NK-92 (cell line): ENCODE results near the gene CDK6.

Experiments used
- DNase-seq: peaks from one replicate; lab custom pipeline; 2025; ENCODE audit not compliant: unreplicated experiment; lab: John Stamatoyannopoulos, UW

CDK6 gene

DNA sequence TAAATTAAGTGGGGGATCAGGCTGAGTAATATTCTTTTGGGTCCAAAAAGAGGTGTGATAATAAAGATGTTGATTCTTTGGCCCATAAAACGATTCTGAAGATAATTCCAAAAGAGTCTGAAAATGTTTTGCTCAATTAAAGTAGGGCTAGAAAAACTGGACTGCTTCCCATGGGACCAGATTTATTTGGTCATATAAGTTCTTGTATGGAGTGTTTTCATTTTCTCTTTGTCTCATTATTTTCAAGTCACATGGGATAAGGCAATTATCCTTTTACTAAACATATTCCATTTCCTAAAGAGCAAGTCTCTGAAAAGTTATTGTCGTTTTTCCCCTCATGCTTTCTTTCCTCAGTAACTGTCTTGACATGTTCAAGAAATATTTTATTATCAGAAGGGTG lies 41.5 kb downstream of the CDK6 start:
- DNase-seq: no peak

DNA sequence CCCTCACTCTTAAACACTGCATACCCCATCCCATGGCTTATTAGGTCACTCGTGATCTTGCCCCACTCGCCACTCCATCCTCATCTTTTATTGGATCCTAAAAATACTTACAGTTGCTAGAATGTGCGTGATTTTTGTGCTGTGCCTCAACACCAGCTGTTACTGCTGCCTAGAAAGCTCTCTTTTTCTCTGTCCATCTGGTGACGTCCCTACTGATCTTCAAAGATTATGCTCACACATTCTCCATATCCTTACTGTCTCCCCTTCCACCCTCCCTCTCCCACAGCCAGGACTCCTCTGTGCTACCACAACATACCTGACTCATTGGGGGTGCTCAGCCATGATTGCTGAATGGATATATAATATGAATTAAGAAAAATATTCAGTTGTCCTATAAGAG lies 42.0 kb downstream of the CDK6 start:
- DNase-seq: no peak

DNA sequence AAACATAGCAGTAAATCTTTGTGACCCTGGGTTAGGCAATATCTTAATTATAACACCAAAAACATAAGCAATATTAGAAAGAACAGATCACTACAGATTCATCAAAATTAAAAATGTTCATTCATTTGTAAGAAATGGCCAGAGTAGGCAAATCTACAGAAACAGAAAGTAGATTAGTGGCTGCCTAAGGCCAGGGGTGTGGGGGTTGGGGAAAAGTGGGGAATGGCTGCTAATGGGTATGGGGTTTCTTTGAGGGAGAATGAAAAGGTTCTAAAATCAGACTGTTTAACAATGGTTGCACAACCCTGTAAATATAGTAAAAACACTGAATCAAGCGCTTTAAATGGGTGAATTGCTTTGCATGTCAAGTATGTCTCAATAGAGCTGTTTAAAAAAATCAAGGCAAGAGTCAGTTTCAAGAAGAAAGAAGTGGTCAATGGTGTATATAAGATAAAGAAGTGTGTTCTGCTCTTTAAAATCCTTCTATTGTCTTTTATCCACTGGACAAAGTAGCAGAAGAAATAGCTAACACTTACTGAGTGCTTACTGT lies 42.6 kb downstream of the CDK6 start:
- DNase-seq: no peak

DNA sequence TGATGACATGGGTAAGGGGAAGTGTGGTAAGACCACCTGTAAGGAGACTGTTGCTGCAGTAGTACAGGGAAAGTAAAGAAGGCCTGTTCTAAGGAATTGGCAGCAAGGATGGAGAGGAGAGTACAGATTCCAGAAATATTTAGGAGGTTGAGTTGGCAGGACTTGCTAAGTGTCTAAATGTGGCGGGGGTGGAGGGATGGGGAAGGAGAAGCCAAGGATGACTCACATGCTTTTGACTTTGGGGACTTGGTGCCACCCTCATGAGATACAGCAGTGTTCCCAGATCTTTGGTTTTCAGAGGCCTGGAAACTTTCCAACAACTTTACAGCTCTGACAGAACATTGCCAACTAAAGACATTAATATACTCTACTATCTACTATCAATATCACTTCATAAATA lies 45.4 kb downstream of the CDK6 start:
- DNase-seq: no peak

DNA sequence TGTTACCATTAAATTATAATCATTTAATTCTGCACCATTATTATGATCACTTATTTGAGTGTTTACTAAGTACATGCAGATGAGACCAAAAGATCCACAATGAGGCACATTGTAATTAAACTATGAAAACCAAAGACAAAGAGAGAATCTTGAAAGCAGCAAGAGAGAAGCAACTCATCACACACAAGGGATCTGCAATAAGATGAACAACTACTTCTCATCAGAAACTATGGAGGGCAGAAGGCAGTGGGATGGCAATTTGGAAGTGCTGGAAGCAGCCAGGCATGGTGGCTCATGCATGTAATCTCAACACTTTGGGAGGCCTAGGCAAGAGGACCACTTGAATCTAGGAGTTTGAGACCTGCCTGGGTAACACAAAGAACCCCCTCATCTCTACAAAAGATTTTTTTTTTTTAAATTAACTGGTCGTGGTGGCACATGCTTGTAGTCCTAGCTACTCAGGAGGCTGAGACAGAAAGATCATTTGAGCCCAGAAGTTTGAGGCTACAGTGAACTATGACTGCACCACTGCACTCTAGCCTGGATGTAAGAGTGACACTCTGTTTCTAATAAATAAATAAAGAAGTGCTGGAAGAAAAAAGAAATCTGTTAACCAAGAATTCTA lies 47.7 kb downstream of the CDK6 start:
- DNase-seq: no peak

DNA sequence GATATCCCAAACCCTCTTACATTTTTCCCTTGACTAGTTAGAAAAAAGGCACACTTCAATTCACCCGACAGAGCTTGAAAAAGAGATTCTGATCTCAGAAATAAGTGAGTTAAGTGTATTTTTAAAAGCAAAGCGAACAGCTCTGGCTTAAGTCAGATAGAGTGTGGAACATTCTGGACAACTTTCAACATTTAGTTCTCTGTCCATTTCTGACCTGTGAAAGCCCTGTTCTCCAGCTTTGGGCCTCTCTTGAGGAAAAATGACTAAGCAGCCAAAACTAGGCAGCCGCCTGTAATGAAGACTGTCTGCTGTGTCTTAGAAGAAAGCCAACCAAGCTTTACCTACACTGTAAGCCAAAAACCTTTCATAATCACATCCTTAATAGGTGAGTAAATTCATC lies 50.5 kb downstream of the CDK6 start:
- no peak for DNase-seq

DNA sequence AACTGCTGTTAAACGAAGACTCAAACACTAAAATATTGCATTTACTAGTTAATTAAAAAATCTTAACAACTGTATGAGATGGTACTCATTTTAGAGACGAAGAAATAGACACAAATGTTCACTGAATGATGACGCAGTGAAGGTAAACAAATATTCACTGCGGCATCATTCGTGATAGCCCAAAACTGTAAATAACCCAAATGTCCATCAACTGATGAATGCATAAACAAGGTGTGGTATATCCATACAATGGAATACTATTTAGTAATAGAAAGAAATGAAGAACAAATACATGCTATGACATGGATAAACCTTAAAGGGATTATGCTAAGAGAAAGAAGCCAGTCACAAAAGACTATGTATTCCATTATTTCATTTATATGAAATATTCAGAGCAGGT lies 51.4 kb downstream of the CDK6 start:
- DNase-seq: no peak

DNA sequence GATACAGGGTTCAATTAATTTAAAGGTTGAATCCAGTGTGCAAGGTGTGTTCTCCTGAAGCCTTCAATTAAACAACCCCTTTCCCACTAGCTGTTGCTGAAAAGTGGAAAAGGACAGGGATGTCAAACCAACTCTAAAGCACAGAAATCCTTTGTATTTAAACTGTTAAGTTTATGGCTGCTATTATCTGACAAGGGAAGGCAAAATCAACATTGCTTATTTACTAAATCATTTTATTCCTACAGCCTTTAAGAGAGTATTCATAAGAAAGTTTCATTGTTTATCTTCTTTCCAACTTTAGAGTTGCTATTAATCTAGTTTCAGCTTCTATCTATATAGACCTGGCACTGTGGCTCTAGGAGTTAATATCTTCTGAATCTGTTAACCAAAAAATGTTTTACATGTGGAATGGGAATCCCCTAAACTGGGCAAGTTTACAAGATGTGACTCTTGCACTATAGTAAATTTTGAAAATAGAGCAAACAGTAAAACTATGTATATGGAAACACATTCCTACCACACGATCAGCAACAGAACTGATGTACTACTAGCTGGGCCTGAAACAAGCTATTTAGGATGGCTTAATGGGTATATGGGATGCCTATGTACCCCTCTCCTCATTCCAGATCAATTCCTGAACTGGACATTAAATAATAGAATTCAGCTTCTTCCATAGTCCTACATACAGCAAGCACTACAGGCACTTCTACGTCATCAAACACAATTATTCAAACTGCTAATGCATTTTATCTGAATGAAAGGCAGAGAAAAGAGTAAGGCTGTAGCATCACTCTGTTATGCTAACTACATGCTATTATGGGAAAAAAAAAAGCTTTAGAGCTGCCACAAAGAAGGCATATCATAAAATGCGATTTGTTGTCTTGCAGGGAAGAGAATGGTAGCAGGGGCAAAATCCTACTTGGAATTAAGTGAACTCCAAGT lies 52.8 kb downstream of the CDK6 start:
- no peak for DNase-seq

DNA sequence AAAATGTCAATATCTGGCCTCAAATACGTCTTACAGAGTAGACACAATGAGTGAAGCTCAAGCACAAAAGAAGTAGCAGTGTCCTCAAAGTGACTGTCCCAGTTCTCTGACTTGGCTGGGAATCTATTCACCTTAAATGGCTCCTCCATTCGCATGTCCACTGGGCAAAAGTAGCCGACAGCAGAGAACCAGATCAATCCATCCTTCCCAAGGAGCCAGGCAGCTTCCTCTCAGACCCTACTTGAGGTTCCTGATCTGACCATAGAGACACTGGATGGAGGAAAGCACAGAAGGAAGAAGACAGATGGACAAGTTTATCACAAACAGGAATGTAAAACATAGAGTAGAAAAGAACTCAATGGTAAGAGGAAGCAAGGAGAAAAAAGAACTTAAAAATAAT lies 53.5 kb downstream of the CDK6 start:
- DNase-seq: no peak

DNA sequence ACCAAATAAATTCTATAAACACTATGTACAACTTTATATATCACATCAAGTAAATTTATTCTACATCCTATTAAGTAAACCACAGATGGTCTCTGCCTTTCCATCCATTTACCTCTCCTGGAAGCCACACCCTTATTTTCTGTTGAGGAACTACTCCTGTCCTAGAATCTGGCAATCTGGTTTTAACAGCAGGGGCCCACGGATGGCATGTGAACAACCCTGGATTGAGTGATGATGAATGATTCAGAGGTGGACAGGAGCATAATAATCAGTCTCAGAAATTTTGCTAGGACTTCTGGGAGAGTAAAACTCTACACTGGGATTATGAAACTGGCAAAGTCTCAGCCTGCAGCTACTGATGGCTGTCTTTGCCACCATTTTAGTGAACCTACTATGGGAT lies 54.1 kb downstream of the CDK6 start:
- no peak for DNase-seq

DNA sequence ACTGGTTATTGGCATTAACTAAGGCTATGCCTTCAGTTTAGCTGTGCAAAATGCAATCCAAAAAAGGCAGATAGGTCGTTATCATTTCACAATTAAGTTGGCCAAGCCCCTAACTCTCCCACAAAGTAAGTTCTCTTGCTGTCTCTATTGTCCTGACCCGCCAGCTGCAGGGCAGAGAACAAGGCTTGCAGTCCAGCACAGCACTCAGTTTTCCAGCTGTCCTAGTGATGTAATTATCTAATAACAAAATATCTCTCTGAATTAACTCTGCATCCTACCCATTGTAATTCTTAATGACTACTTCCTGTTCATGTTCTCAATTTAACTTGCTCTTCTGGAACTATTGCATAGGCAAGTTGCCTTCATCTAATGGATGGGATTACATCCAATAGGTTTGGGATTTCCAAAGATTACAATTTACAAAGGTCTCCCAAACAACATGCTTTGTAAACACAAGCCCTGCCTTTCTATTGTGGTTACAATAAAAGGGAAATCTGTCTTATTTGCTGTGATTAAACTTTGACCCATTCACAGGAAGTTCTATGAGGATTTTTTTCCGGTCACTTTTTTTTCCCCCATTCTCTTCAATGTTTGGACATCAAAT lies 55.2 kb downstream of the CDK6 start:
- no peak for DNase-seq

DNA sequence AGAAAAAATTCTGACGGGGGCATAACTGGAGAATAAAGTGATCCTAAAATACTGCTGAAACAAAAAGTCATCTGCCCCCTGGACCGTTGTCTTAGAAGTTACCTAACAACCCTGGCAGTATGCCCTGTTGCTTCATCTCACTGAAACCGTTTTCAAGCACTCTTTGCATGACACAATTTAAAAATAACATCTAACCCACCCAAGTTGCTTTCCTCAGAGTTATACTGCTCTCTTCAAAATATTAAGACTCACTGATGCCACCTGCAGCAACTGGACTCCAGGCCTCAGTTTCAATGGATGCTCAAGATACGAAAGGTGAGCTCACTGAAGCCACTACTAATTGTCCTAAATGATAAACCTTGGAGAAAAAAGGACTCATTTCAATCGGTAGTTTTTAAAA lies 57.4 kb downstream of the CDK6 start:
- no peak for DNase-seq

DNA sequence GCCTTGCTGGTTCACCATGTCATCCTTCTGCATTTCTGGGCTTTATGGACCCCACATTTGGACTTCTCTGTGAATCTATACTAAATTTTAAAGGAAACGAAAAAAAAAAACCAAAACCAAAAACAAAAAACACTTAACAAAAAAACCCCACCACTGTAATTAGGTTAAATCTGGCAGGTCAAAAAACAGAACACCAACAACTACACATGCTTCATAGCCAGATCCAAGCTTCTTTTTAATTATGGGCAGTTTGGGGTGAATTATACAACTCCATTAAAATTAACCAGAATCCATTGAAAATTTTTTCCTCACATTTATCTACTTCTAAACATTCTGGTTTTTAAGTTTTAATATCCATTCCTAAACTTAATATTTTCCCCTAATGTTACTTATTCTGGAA lies 58.4 kb downstream of the CDK6 start:
- DNase-seq: no peak

DNA sequence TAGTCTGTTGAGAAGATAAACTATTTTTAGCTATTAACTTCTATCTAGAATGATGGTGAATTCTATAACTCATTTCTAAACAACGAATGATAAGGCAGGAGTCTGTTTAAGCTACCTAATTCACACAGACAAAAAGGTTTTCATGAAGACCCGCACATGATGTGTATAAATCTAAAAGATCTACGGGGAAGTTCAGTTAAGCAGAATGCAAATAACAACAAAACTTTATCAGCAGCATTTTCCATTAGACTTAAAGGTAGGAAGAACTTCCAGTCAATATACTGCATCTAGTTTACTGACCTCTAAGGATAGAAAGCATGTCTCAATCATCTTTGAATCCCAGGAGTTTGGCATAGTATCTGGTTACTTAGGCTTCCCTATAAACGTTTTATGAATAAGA lies 62.6 kb downstream of the CDK6 start:
- DNase-seq: no peak

DNA sequence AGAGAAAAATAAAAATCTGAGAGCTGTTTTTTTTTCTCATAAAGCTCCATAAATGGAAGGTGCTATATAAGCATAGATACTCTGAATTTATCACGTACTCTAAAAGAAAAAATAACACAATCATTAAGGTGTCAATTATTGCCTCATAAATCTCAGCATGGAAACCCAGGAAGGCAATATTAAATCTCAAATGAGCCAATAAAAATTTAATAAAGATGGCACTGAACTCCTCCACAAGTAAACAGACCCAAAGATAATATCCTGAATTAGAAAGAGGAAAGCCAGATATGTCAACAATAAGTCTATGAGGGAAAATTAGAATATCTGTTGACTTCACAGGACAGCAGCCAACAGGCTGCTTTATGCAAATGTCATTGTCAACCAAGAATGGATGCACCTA lies 66.5 kb downstream of the CDK6 start:
- DNase-seq: no peak

DNA sequence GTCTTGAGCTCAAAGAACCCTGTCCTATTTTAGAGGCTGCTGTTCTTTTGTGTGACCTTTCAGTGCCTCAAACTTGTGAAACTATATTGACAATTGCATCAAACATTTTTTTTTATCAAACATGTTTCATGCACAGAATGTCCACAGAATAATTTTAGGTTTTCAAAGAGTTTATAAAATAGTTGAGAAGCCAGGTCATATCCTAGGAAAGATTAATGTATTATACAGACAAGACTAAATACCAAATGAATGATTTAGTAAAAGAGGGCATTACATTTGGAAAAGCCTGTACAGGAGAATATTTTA lies 67.0 kb downstream of the CDK6 start:
- DNase-seq: no peak

DNA sequence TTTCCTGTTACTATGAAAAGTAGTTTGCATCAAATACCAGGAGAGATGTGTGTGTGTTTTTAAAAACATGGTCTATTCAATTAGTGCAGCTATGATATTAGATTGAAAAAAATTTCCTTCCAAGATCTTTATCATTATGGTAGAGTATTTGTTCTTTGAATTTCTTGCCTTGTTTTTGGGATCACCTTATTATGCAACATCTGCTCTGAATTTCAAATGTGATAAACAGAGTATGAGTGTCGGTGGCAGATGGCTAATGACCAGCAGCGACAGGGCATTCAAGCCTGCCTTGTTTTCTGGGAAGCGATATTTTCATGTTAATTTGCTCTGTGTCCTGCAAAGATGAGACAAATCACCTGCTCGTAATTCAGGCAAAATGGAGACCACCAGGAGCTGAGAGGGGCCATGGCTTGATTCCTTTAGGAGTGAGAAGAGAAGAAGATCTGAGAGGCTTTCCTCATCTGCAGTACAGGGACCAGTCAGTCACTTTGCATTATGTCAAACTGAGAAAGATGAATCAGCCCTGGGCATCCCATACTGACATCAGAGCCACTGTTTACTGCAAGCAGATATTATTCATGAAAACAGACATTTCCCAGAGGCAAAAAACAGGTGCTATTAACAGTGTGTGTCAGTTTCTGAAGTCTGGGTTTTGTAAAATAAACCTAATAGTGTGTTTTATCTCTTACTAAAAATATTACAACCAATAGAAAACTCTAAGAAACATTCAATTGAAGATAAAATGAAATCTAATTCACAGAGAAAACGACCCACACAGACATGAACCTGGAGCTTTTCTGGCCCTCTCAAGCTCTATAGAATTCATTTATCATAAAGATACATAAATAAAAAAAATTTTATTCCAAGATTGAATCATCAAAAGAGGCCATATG lies 67.6 kb downstream of the CDK6 start:
- DNase-seq: no peak

DNA sequence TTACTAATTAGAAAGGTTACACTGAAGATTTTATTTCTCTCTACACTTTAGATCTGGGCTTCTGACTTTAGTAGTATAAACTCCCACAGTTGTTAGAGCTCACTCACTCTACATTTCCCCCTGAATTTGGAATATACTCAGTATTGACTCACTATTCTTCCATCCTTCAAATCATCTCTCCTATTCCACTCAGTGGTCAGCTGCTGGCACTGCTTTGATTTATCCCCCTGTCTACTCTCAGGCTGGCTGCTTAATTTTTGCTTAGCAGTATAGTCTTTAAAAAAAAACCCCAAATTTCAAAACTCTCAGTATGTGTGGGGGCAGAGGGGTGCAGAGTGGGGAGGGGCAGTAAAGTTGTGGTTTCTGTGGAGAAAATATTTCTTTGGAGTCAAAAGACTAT lies 68.9 kb downstream of the CDK6 start:
- no peak for DNase-seq

DNA sequence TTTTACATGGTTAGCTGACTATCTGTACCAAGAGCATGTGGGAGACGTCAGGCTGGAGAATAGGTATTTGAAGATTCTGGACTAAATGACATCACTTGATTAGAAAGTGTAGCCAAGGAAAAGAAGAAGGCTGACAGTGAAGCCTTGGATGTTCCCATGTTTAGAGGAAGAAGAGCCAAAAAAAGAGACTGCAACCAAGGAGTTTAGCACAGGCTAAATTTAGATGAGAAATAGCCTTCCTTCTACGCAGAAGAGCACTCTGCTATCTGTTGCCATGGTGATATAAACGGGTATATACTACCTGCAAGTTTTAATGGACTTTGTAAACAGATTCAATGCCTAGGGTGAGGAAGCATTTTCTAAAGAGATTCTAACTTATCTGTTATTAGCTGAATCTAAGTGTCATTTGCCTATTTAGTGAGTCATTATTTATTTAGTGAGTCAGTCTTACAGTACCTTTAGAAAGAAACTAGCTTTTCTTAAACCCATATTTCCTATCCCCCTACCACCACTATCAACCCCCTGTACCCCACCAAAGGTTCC lies 69.8 kb downstream of the CDK6 start:
- no peak for DNase-seq

DNA sequence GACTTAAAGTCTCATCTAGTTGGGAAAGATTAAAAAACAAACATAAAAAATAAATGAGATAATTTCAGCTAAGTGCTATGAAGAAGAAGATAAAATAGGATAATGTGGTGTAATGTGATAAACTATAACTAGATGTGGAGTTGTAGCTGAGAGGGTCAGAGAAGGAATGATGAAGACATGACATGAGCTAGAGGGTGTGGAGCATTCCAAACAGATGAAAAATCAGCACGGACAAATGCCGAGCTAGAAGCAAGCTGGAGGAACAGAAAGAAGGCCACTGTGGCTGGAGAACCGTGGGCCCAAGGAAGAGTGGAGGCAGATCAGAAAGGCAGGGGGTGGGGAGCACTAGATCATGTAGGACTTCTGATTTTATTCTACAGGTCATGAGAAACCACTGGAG lies 70.6 kb downstream of the CDK6 start:
- no peak for DNase-seq
